ENCODE results near the gene SLC46A2.

GRCh38 chr9:112841261-112841660 lies 49.4 kb downstream of the SLC46A2 start:
- no peak for TF ChIP-seq EP300 (IDR thresholded peaks at IDR 0.05)
- no peak for TF ChIP-seq CTCF (IDR thresholded peaks at IDR 0.05)

All from tibial nerve (tissue), 4 donors.